ENCODE results near the gene WDR5B.

WDR5B gene

DNA sequence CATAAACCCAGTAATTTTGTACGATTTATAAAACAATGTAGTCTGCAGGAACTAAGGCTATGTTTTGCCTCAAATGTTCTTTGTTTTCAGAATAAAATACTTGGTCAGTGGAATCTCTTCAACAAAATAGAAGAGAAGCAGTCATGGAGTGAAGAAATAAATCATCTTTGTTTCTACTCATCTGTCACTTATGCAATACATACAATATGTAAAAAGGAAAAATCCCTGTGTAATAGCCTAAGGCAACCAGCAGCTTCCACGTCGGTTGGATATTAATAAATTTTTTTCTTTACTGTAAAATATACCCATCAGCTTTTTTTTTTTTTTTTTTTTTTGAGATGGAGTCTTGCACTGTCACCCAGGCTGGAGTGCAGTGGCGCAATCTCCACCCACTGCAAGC is 5.2 kb upstream of the WDR5B start:
- TF ChIP-seq, protein P1, sequence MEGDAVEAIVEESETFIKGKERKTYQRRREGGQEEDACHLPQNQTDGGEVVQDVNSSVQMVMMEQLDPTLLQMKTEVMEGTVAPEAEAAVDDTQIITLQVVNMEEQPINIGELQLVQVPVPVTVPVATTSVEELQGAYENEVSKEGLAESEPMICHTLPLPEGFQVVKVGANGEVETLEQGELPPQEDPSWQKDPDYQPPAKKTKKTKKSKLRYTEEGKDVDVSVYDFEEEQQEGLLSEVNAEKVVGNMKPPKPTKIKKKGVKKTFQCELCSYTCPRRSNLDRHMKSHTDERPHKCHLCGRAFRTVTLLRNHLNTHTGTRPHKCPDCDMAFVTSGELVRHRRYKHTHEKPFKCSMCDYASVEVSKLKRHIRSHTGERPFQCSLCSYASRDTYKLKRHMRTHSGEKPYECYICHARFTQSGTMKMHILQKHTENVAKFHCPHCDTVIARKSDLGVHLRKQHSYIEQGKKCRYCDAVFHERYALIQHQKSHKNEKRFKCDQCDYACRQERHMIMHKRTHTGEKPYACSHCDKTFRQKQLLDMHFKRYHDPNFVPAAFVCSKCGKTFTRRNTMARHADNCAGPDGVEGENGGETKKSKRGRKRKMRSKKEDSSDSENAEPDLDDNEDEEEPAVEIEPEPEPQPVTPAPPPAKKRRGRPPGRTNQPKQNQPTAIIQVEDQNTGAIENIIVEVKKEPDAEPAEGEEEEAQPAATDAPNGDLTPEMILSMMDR (IDR thresholded peaks at IDR 0.05; ENCODE audit: low read depth, low read length), result no peak
- DNase-seq (ENCODE audit: extremely low read depth, low read depth), result no peak

DNA sequence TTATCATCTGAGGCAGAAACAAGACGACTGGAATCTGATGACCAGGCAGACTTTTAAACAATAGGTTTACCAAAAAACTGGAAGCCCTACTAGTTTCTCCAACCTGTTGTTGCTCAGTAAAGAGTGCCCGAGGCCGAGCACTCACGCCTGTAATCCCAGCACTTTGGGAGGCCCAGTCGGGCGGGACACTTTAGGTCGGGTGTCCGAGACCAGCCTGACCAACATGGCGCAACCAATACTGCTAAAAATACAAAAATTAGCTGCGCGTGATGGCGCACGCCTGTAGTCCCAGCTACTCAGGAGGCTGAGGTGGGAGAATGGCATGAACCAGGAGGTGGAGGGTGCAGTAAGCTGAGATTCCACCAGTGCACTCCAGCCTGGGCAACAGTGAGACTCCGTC is 1.1 kb upstream of the WDR5B start:
- no peak for DNase-seq (ENCODE audit: extremely low read depth, low read depth)
- TF ChIP-seq, protein P1 (IDR thresholded peaks at IDR 0.05; ENCODE audit: low read depth, low read length), result no peak

DNA sequence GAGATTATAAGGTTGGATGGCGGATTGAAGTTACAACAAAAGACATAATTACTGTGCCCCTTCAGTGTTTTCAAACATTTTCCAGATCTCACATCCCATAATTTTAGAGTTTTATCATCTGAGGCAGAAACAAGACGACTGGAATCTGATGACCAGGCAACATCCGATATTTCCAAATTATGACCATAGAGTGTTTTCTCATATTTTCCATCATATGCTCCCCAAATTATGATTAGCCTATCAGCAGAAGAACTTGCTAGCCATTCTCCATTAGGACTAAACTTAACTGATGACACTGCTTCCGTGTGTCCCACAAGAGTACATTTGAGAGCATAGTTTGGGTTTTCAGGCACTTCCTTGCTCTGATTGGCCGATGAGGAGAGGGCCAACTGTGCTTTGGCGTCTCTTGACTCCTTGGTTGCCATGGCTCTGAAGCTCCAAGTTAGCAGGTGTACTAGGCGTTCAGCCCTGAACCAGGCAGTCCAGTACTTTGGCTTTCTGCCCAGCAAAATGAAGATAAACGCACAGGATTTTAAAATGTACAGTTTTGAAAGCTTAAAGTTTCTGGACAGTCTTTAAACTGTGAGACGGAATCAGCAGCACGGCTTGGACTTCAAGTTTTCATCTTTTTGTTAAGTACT is 638 bp downstream of the WDR5B start:
- TF ChIP-seq, protein P1 (IDR thresholded peaks at IDR 0.05; ENCODE audit: low read depth, low read length), result no peak
- DNase-seq (ENCODE audit: extremely low read depth, low read depth), result no peak

DNA sequence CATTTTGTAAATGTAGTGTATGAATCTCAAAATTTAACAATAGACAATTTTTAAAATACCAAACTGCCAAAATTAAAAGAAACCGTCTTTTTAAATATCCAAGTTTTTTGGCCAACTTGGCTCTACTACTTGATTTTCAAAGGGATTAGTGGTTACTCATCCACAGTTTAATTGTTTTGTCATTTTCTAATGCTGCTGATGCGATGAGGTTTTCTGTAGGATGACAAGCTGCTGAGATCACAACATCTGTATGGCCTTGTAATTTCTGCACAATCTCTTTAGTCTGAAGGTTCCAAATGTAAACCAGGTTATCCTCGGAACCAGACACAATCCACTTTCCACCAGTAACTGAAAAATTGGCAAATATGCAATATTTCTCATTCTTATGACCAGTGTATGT is 1.5 kb downstream of the WDR5B start:
- no peak for DNase-seq (ENCODE audit: extremely low read depth, low read depth)
- TF ChIP-seq, protein P1 (IDR thresholded peaks at IDR 0.05; ENCODE audit: low read depth, low read length), result no peak

DNA sequence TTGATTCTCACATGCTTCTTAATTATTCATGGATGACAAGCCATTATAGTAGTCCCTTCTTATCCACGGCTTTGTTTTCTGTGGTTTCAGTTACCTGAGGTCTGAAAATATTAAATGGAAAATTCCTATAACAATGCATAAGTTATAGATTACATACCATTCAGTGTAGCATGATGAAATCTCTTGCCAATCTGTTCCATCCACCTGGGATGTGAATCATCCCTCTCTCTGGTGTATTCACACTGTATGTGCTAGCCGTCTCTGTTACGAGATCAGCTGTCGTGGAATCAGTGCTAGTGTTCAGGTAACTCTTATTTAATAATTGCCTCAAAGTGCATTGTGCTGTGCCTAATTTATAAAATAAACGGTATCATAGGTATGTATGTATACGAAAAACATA is 5.2 kb downstream of the WDR5B start:
- DNase-seq (ENCODE audit: extremely low read depth, low read depth), result no peak
- TF ChIP-seq, protein P1 (IDR thresholded peaks at IDR 0.05; ENCODE audit: low read depth, low read length), result no peak

DNA sequence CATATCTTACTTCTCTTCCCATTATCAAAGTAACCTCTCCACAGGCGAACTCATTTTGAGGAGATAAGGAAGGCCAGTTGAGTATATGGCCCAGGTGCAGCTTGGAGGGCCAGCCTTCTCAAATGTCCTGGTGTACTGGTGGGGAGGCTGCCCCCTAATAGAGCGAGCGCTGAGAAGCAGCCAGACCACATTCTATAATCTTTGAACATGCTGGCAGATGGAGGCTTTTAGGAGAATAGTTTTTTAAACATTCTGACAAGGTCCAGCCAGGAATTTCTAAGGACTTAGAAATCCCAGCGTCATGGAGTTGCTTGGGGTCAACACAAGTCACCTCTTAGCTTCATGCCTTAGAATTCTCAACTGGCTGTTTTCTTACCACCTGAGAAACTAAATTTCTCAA is 5.8 kb downstream of the WDR5B start:
- DNase-seq (ENCODE audit: extremely low read depth, low read depth), result no peak
- TF ChIP-seq, protein P1 (IDR thresholded peaks at IDR 0.05; ENCODE audit: low read depth, low read length), result no peak

DNA sequence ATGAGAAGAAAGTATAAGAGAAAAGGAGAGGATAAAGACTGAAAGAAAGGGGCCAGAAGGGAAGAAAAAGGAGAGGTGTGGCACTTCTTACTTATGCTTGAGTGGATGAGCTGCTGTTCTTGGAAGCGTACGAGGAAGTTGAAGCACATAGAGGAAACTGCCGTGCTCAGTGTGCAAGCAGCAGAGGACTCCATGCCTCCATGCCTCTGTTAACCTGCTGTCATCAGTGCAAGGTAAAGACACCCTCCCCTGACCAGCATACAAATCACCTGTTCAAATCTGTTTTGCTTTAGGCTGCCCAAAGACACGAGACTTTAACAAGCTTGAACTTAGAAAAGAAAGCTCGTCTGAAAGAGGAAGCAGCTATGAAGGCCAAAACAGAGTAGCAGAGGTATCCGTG is 6.4 kb downstream of the WDR5B start:
- TF ChIP-seq, protein P1 (IDR thresholded peaks at IDR 0.05; ENCODE audit: low read depth, low read length), result no peak
- no peak for DNase-seq (ENCODE audit: extremely low read depth, low read depth)

Measured in AG09319 (cell line).